Measurements from ENCODE around the gene RGS7.

- TF ChIP-seq CTCF (IDR thresholded peaks at IDR 0.05) (no peak), POLR2A (IDR thresholded peaks at IDR 0.05) (no peak)
Measured at GRCh38 chr1:241143765-241144442, 213.1 kb downstream of the RGS7 start.

Data from thyroid gland (tissue), 4 donors.